Epithelial cell of prostate (primary cell): ENCODE measurements around the gene CCP110.
A peak's percentile ranks its signal among the peaks of the same experiment; 100 is the strongest.

Source experiments
- DNase-seq: peaks from one replicate; pipeline ENCODE4 v3.0.0-alpha.2; 2011; ENCODE audit warnings: low read depth, low spot score
- H3K27ac ChIP-seq: fragments of 450-650 bp; 2 replicates; pipeline ENCODE4 v1.5.1; 2017; ENCODE audit warnings: mild to moderate bottlenecking

The CCP110 gene, protein sequence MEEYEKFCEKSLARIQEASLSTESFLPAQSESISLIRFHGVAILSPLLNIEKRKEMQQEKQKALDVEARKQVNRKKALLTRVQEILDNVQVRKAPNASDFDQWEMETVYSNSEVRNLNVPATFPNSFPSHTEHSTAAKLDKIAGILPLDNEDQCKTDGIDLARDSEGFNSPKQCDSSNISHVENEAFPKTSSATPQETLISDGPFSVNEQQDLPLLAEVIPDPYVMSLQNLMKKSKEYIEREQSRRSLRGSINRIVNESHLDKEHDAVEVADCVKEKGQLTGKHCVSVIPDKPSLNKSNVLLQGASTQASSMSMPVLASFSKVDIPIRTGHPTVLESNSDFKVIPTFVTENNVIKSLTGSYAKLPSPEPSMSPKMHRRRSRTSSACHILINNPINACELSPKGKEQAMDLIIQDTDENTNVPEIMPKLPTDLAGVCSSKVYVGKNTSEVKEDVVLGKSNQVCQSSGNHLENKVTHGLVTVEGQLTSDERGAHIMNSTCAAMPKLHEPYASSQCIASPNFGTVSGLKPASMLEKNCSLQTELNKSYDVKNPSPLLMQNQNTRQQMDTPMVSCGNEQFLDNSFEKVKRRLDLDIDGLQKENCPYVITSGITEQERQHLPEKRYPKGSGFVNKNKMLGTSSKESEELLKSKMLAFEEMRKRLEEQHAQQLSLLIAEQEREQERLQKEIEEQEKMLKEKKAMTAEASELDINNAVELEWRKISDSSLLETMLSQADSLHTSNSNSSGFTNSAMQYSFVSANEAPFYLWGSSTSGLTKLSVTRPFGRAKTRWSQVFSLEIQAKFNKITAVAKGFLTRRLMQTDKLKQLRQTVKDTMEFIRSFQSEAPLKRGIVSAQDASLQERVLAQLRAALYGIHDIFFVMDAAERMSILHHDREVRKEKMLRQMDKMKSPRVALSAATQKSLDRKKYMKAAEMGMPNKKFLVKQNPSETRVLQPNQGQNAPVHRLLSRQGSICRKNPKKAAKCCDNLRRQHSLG

GRCh38 chr16:19523559-19524355 is at the start of gene CCP110:
TSS of gene CCP110 (plus strand) at chr16:19523942. CDS start at chr16:19527882, 3,940 bp downstream.
- DNase-seq = peak; percentile 80
- H3K27ac ChIP-seq = peak within 1 kb of the TSS; percentile 32

- H3K27ac ChIP-seq = no peak overlapping the region
These were observed 49.1 kb upstream of the CCP110 start for GRCh38 chr16:19474617-19475016.

GRCh38 chr16:19478505-19478904 is 45.2 kb upstream of the CCP110 start:
- H3K27ac ChIP-seq = no peak overlapping the region

More at GRCh38 chr16:19474617-19475016, 49.1 kb upstream of the CCP110 start:
- DNase-seq = no peak

GRCh38 chr16:19479302-19479721 is 44.4 kb upstream of the CCP110 start:
- no peak for DNase-seq
- H3K27ac ChIP-seq = no peak overlapping the region

More at GRCh38 chr16:19478505-19478904, 45.2 kb upstream of the CCP110 start:
- no peak for DNase-seq

DNA sequence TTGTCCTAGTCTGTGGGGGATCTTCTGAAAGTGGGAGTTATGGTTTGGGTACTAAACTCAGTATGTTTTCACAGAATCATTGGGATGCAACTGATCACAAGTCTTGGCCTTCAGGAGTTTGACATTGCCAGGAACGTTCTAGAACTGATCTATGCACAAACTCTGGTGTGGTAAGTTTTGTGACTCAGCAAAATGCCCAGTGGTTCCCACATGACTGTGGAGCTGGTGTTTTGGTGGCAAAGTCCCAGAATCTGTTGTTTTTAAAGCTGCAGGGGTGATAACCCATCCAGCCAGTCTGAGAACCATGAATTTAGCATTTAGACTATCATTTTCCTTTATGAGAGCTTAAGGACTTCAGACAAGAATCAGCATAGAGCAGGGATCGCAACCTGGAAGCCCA is 42.4 kb upstream of the CCP110 start:
- no peak for DNase-seq
- H3K27ac ChIP-seq = no peak overlapping the region

DNA sequence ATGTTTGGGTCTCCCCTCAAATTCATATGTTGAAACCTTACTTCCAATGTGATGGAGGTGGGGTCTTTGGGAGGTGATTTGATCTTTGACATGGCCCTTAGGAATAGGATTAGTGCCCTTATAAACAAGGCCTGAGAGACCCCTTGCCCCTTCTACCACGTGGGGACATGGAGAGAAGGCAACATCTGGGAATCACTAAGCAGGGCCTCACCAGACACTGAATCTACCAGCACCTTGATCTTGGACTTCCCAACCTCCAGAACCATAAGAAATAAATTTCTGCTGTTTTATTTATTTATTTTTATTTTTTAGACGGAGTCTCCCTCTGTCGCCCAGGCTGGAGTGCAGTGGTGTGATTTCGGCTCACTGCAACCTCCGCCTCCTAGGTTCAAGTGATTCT is 42.0 kb upstream of the CCP110 start:
- H3K27ac ChIP-seq = no peak overlapping the region
- no peak for DNase-seq

GRCh38 chr16:19482291-19482690 is 41.5 kb upstream of the CCP110 start:
- H3K27ac ChIP-seq = no peak overlapping the region
- DNase-seq = no peak

DNA sequence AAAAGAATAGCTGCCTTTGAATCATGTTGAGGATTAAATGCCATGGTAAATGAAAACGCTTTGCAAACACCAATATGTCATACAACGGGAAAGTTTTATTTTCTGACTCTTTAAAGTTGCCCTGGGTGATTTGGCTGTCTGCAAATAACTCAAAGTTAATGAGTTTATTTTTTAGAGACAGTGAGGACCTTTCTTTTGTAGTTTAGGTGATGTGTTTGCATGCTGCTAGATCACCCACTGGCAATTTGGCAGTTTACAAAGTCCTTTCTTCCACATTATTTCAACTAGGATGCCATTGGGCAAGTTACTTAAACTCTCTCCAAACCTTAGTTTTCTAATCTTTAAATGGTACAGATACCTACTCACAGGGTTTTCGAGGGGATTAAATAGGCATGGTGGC is 39.6 kb upstream of the CCP110 start:
- no peak overlapping the region for H3K27ac ChIP-seq
- no peak for DNase-seq

DNA sequence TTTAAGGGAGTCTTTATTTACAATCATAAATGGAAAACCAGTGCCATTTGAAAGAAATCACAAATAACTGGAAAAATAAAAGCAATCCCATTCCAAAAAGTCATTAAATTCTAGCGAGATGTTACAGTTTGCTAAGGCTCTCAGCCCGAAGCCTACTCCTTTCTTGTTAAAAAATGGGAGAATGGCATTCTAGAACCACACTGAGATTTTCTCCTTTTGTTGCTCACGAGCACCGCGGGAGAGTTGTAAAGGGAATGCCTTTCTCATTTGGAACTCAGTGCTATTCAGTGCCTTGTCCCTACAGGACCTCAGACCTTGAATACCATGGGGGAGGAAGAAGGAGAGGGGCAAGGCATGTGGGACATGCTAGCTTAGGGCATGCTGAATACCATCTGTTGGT is 38.1 kb upstream of the CCP110 start:
- DNase-seq = no peak
- H3K27ac ChIP-seq = no peak overlapping the region

GRCh38 chr16:19486051-19486450 is 37.7 kb upstream of the CCP110 start:
- no peak for DNase-seq

GRCh38 chr16:19486750-19487325 is 36.9 kb upstream of the CCP110 start:
- DNase-seq = no peak
- no peak overlapping the region for H3K27ac ChIP-seq

More at GRCh38 chr16:19486051-19486450, 37.7 kb upstream of the CCP110 start:
- H3K27ac ChIP-seq = no peak overlapping the region

DNA sequence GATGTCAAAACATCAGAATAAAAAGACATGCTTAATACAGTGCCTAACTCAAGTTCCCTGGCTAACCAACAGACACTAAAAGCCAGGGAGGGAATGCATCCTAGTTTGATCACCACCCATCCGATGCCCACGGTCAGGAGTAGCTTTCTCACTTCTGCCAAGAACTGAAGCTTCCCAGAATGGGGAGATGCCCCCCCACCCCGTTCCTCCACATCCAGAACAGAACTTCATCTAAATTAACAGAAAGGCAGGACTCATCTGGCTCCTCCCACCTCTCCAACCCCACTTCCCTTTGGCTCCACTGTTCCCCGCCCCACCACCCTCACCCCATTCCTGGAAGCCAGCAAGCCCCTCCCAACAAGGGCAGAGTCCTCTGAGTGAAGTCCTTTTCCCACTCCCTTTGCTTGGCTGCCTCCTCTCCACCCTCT is 35.5 kb upstream of the CCP110 start:
- H3K27ac ChIP-seq = no peak overlapping the region
- DNase-seq = no peak

- H3K27ac ChIP-seq = no peak overlapping the region
- DNase-seq = no peak
These were observed 33.1 kb upstream of the CCP110 start for GRCh38 chr16:19490619-19491018.

DNA sequence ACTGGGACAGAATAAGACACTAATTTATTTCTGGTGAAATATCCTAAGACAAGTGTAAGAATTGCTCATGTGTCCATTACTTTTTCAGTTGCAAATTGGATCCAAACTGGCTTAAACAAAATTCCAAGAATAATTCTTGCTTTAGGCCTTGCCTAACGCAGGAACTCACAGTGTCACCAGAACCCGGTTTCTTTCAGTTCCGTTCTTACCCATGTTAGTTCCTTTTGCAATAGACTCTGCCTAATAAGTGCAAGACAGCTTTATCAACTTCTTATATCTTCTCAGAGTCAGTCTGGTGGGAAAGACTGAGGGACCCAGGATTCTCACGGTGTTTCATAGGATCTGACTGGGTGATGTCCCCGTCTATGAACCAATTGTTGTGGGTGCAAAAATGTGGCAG is 26.6 kb upstream of the CCP110 start:
- no peak overlapping the region for H3K27ac ChIP-seq
- no peak for DNase-seq

- peak overlapping the region; percentile 34 for H3K27ac ChIP-seq
- DNase-seq = peak; percentile 27
These were observed 24.7 kb upstream of the CCP110 start for GRCh38 chr16:19499006-19499405.

DNA sequence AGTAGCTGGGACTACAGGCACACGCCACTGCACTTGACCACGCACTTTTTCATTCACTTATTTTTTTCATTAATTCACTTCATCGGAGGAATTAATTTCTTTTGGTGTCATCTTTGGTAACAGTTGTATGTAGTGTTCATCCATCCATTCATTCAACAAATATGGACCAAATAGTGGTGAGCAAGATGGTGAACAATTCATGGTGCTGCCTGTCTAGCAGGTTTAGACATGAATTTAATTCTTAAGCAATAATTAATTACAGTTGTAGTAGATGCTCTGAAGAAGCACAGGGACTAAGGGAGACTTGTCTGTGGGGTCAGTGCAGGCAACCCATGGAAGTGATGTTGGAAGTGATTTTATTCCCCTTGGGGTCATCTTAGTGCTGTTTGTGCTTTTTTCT is 24.3 kb upstream of the CCP110 start:
- DNase-seq = peak; percentile 27
- peak overlapping the region; percentile 34 for H3K27ac ChIP-seq

DNA sequence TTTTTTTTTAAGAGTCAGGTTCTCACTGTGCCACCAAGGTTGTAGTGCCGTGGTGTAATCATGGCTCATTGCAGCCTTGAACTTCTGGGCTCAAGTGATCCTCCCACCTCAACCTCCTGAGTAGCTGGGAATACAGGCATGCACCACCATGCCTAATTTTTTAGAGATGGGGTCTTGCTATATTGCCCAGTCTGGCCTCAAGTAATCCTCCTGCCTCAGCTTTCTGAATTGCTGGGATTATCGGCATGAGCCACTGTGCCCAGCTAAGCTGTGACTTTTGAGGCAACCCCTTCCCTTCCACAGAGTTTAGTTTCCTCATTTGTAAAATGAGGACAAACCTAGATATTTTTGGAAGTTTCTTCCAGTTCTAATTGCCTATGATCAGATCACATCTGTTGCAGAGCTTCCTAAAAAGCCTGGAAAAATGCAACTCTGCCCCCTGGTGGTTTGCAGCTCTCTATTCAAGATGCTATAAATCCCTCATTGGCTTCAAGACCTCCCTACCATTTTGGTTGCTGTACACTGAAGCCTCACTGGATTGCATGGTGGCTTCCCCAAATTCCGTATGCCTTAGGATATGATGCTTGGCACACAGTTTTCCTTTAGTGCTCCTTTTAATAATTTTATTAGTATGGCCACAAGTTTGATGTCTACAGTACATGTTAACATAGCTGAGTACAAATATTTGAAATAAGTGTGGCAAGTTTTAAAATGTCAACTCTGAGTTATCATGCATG is 21.2 kb upstream of the CCP110 start:
- no peak for DNase-seq
- no peak overlapping the region for H3K27ac ChIP-seq

GRCh38 chr16:19503461-19504075 is 20.2 kb upstream of the CCP110 start:
- H3K27ac ChIP-seq = no peak overlapping the region
- DNase-seq = no peak
